Mucosa of descending colon (tissue), 3 donors: ENCODE results near the gene CDK18. TPM values are rescaled to one million over a fixed set of nuclear protein-coding genes. Genes with fewer than 3 reads are reported as not detected.
"Not testable (repeated sequence)": the region's sequence is repeated elsewhere in the genome, so short reads cannot be mapped to it uniquely, and the experiment has no call there.

Source experiments
- ATAC-seq: fragments of 200-7000 bp; cut with Tn5 transposase; one replicate; pipeline ENCODE4 v1.9.1; 2020; ENCODE audit warnings: mild to moderate bottlenecking, moderate library complexity
- DNase-seq, 3 donors: peaks; one replicate each; pipeline ENCODE4 v3.0.0-alpha.2; 2020
- H3K36me3 ChIP-seq: fragments of 200-600 bp; one replicate; pipeline ENCODE4 v1.8.0; 2021; ENCODE audit warnings: low read depth, mild to moderate bottlenecking
- H3K4me1 ChIP-seq: fragments of 200-600 bp; one replicate; pipeline ENCODE4 v1.8.0; 2021; ENCODE audit warnings: low read depth, mild to moderate bottlenecking
- H3K4me3 ChIP-seq: fragments of 200-600 bp; one replicate; pipeline ENCODE4 v1.8.0; 2021; ENCODE audit warnings: mild to moderate bottlenecking
- H3K9me3 ChIP-seq: fragments of 200-600 bp; one replicate; pipeline ENCODE4 v1.8.0; 2021; ENCODE audit warnings: mild to moderate bottlenecking
- CTCF ChIP-seq: fragments of 200-600 bp; IDR thresholded peaks from one replicate; pipeline ENCODE4 v1.8.0; 2022; ENCODE audit warnings: antibody characterized with exemption, mild to moderate bottlenecking
- intact Hi-C, 2 donors: fragments of 100-400 bp; cut with DNase I in 1 of 2; cut with micrococcal nuclease in 1 of 2; formaldehyde crosslinking; loops; one replicate each; pipeline versions ENCODE4 v1.11.0 to v1.11.1; 2022; cut with DNase I, micrococcal nuclease
- total RNA-seq, 3 donors: library from RNA; stranded (reverse); fragmentation: NEBNext Ultra II Directional in 2 of 3; extraction: Animal tissue kit (Norgen Biotek cat#: 25700) in 2 of 3; gene quantifications; one replicate each; pipeline versions ENCODE4 v1.2.1 to v1.2.4, GENCODE V29; 2021 to 2023
- donor health status: DM: no; HTN: no; CAD: no; lungs with moderate emphysema.
- donor health status: DM: no; HTN: no; CAD: no.
- donor health status: DM: no; HTN: yes; CAD: no.

The CDK18 gene
- total RNA-seq, 3 donors from 2014 or later, result 32.1 to 41.2 (median 37.0) TPM

- Histone ChIP-seq H3K4me3 (no peak overlapping the region), H3K9me3 (no peaks in the 10 kb centered on the region), H3K36me3 (no peaks in the 10 kb centered on the region), H3K4me1 (peaks cover 4% of the 10 kb centered on the region)
- TF ChIP-seq CTCF, result no peak
- ATAC-seq (no peak), DNase-seq (no peak)
- intact Hi-C loops, result loop anchor here in 1 of 2 donors (5.0 kb wide), 1 partner anchor 134 kb away; no protein-coding TSS in a partner anchor
These were observed 27.8 kb upstream of the CDK18 start for GRCh38 chr1:205476648-205477047.

GRCh38 chr1:205477121-205477758 lies 27.2 kb upstream of the CDK18 start:
- intact Hi-C loops, result loop anchor here in 1 of 2 donors (5.0 kb wide), 1 partner anchor 135 kb away; no protein-coding TSS in a partner anchor
- no peak for TF ChIP-seq CTCF

GRCh38 chr1:205477759-205478247 lies 26.7 kb upstream of the CDK18 start:
- TF ChIP-seq CTCF, result no peak
- intact Hi-C loops, result loop anchor here in 1 of 2 donors (5.0 kb wide), 1 partner anchor 136 kb away; no protein-coding TSS in a partner anchor
- Histone ChIP-seq H3K36me3 (no peaks in the 10 kb centered on the region), H3K4me3 (no peak overlapping the region), H3K9me3 (no peaks in the 10 kb centered on the region), H3K4me1 (peaks cover 4% of the 10 kb centered on the region)
- DNase-seq (peak; percentile 60 to 79 (median 79)), ATAC-seq (peak; percentile 89)

More at GRCh38 chr1:205477121-205477758, 27.2 kb upstream of the CDK18 start:
- H3K4me3 ChIP-seq, result no peak overlapping the region
- H3K9me3 ChIP-seq, result no peaks in the 10 kb centered on the region
- ATAC-seq (peak; percentile 20), DNase-seq (no peak)
- peaks cover 4% of the 10 kb centered on the region for H3K4me1 ChIP-seq
- H3K36me3 ChIP-seq, result no peaks in the 10 kb centered on the region

GRCh38 chr1:205478985-205479384 lies 25.5 kb upstream of the CDK18 start:
- not testable (repeated sequence) for H3K4me3 ChIP-seq, ATAC-seq, H3K4me1 ChIP-seq, H3K9me3 ChIP-seq, DNase-seq, H3K36me3 ChIP-seq
- intact Hi-C loops, result loop anchor here in 1 of 2 donors (5.0 kb wide), 1 partner anchor 137 kb away; no protein-coding TSS in a partner anchor

GRCh38 chr1:205480349-205480985 lies 24.0 kb upstream of the CDK18 start:
- no peak for ATAC-seq
- TF ChIP-seq CTCF, result no peak
- Histone ChIP-seq H3K36me3 (no peaks in the 10 kb centered on the region), H3K9me3 (no peaks in the 10 kb centered on the region), H3K4me1 (peaks cover 4% of the 10 kb centered on the region), H3K4me3 (no peak overlapping the region)
- no peak for DNase-seq
- intact Hi-C loops, result no loop called here

- no peaks in the 10 kb centered on the region for H3K9me3 ChIP-seq
- H3K36me3 ChIP-seq, result no peaks in the 10 kb centered on the region
- no peak overlapping the region for H3K4me3 ChIP-seq
- no peak for DNase-seq
- TF ChIP-seq CTCF, result no peak
- no peak for ATAC-seq
- H3K4me1 ChIP-seq, result peaks cover 4% of the 10 kb centered on the region
- intact Hi-C loops, result no loop called here
These were observed 23.3 kb upstream of the CDK18 start for GRCh38 chr1:205481218-205481617.
